GM18505 (cell line): ENCODE results near the gene ITPK1.

Experiments used
- ATAC-seq: cut with Tn5 transposase; IDR thresholded peaks from one replicate; pipeline ENCODE4 v1.9.1; 2021; ENCODE audit not compliant: unreplicated experiment
- POLR2A ChIP-seq: IDR thresholded peaks from 4 replicates; pipeline ENCODE4 v1.6.1; 2011; ENCODE audit warnings: borderline replicate concordance; ENCODE audit not compliant: insufficient read depth, insufficient read length; ENCODE audit errors: extremely low read depth

The ITPK1 gene

DNA sequence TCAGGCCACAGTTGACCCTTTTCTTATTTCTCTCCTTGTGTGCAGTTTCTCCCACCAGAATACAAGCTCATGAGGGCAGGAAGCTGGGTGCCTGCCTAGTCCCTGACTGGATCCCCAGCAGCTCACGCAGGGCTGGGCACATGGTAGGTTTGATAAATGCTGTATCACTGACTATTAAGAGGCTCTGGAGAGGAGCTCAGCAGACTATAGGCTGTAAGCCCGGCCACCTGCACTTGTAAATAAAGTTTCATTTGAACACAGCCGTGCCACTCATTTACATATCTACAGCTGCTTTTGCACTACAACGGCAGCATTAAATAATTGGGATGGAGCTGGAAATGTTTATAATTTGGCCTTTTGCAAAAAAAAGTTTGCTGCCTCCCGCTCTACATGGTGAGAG lies 160.8 kb downstream of the ITPK1 start:
- no peak for TF ChIP-seq POLR2A
- ATAC-seq, result no peak

DNA sequence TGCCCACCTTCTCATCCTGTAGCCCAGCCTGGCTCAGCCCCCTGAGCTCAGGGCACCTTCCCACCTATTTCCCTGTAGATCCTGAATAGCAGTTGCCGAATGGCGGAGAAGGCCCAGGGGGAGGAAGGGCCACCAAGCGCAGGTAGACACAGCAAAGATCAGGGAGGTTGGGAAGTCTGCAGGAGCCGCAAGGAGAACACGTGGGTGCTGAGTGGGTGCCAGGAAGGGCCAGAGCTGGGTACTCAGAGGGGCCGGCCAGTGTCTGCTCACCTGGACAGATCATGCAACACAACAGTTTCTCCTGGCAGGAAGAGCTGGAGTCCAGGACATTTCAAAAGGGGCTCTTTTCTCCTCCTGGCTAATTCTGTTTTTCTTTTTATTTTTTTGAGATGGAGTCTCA lies 162.2 kb downstream of the ITPK1 start:
- no peak for TF ChIP-seq POLR2A
- ATAC-seq, result no peak

DNA sequence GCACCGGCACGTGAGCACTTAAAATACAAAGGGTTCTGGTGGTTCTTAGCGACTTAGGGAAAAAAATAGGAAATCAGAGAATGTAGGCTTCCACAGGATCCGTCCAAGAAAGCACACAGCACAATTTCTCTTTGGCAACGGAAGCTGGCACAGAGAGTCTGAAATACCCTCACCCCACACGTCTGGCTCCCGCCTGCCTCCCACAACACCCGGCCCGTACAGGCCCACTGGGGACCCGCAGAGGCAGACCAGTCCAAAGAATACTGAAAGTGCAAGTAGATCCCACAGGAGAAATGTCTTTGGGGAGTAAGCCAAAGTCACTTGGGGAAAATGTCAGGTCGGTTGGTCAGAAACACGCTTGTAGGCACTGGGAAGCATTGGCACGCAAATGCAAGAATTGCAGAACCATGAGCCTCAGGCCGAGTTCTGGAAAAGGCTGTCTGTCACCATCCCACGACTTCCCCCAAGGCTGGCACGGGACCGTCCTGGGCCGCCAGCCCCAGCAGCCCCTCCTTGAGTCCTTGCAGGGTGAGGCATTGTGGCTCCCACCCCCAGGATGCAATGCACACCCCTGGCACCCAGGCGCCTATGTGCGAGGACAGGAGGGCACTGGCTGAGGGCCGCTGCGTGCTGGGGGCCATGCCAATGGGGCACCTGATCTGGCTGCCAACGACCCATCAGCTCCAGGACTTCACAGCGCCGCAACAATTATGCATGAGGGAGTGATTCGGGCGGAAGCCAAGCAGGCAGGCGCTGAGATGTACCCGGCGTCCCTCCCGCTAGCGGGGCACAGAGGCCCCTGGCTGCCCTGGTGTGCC lies 163.0 kb downstream of the ITPK1 start:
- no peak for ATAC-seq
- no peak for TF ChIP-seq POLR2A

DNA sequence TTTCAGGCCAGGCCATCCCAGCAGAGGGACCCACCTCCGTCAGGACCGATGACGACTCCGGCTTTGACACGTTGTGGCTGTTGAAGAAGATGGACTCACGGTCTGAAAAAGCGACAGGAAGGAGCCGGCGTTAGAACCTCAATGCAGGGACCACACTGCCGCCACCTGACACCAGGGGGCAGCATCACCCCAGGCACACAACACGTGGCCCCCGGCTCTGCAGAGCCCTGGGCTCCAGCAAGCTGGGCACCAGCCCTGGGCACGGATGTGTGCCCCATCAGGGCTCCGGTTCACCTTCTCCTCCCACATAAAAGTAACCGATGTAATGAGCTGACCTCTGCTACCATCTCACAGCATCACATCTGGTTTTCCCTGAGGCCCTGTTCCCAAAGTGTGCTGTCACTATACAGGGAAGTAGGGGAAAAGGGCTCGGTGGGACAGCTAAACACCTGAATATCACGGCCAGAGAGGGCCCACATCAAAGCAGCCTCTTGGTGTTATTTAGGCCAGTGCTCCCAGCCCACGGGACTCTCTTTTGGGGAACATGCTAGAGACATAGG lies 163.7 kb downstream of the ITPK1 start:
- no peak for ATAC-seq
- no peak for TF ChIP-seq POLR2A

DNA sequence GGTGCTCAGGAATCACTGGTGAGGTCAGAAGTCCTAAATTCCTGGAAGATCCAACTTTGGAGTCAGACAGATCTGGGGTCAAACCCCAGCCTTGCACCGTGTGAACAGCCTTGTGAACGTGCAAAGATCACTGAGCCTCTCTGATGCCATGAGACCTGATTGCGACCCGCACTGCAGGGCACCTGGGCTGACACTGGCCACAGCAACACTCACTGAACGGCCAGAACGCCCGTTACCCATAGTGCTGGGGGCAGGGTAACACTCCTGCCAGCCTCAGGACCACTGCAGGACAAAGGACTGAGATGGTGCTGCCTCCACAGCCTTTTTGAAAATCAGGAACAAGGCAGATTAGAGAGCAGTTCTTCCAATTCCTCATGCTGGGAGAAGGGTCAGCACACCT lies 164.5 kb downstream of the ITPK1 start:
- ATAC-seq, result no peak
- no peak for TF ChIP-seq POLR2A

- ATAC-seq, result no peak
- no peak for TF ChIP-seq POLR2A
Observed at GRCh38 chr14:92950773-92951172, 165.0 kb downstream of the ITPK1 start.

DNA sequence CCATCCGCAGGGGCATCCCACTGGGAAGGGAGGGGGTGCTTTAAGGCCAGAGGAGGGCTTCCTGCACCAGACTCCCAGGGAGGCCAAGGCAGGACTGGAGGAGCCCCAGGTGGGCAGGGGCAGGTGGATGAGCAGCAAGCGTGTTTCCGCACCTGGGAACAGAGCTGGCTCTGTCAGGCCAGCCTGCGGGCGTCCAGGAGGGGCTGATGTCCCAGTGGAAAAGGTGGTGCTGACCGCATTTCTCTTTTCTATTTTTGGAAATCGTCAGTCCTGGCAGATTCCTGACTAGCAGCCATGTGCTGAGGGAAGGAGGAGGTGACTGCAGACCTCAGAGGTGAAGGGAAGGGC lies 165.6 kb downstream of the ITPK1 start:
- ATAC-seq, result no peak

DNA sequence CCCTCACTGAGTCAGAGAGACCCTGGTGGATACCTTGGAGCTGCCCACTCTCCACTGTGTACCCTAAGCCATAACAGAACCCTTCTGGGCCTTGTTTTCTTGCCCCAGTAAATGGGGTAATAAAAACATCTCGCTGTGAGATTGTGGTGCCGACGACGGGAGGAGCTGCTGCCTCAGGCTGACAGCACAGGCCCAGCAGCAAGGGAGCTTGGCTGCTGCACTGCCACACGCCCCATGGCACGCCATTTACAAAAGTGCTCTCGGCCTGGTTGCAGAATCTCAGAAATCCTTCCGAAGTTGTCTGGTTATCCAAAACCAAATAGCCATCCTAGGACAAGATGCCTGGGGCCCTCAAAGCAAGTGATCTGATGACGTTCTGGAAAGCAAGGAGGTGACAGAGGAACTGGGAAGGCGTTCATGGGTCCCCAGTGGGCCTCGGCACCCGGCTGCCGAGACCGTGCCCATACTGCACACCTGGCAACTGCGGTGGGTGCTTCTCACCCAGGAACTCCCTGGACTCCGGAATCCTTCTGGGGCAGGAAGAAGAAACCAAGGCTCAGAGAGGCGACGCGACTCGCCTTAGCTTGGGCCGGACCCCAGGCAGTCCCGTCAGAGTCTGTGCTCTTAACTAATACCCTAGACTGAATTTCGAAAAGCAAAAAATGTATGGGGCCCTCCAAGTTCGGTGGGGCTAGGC lies 166.1 kb downstream of the ITPK1 start:
- no peak for TF ChIP-seq POLR2A
- no peak for ATAC-seq

More for the DNA sequence above, 165.6 kb downstream of the ITPK1 start:
- TF ChIP-seq POLR2A, result no peak

- TF ChIP-seq POLR2A, result no peak
- no peak for ATAC-seq
Observed at GRCh38 chr14:92948647-92949046, 167.1 kb downstream of the ITPK1 start.

GRCh38 chr14:92946847-92947545 lies 168.7 kb downstream of the ITPK1 start:
- TF ChIP-seq POLR2A, result no peak
- no peak for ATAC-seq

DNA sequence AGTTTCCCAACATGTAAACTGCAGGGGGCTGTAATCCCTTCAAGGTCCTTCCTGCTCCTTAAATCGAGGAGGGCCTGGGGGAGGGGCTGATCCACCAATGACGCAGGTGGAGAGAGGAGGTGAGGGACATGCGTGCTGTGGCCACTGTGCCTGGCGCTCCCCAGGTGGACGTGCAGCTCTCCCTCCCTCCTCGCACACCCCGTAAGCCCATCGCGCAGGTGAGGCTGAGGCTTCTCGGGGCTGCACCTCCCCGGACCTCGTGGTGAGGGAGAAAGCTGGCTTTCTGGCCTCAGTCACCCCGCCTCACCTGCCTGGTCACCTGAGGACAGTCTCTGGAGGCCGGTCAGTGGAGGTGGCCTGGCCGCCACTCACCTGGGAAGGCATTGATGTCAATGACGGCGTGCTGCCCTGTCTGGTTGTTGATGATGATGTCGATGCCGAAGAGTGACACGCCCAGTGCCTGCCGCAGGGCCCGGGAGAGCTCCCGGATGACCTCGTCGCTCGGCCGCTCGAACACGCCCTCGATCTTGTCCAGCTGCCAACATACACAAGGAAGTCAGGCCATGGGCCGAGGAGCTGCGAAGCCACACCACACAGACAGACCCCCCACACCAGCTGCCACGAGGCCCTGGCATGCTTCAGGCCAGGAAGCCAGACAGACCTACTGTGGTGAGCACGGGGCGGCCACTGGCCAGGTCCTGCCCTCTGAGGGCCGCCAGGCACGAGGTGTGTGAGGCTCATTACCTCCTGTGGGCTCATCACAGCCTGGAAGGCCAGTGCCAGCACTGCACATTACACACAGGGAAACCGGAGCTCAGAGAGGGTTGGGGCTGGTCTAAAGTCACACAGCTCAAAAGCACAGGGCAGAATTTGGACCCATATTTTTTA lies 169.5 kb downstream of the ITPK1 start:
- no peak for TF ChIP-seq POLR2A
- ATAC-seq, result no peak

- TF ChIP-seq POLR2A, result no peak
- no peak for ATAC-seq
Observed at GRCh38 chr14:92945544-92945943, 170.2 kb downstream of the ITPK1 start.
